Calu3 (cell line): Measurements from ENCODE around the gene TLN1. TPM values are rescaled to one million over a fixed set of nuclear protein-coding genes. Genes with fewer than 3 reads are reported as not detected.

ENCODE experiments used
- BruUV-seq: library from RNA; stranded (reverse); fragments of 400-500 nt; replicated peaks from 2 replicates; lab custom pipeline; 2021; lab: Mats Ljungman, UMichigan
- CTCF ChIA-PET: fragments of 300-600 bp; sonication (Branson Sonifier 250); formaldehyde crosslinking; loops from one replicate; lab custom pipeline; 2022; ENCODE audit warnings: antibody characterized with exemption; lab: Charles Lee
- DNase-seq: peaks from one replicate; pipeline ENCODE4 v3.0.0; 2022
- H3K27ac Mint-ChIP-seq: one replicate; pipeline ENCODE4 v1.8.0; 2022; ENCODE audit warnings: mixed read lengths; ENCODE audit not compliant: unreplicated experiment
- H3K27me3 Mint-ChIP-seq: one replicate; pipeline ENCODE4 v1.8.0; 2022; ENCODE audit warnings: mixed read lengths; ENCODE audit not compliant: unreplicated experiment
- H3K36me3 Mint-ChIP-seq: one replicate; pipeline ENCODE4 v1.8.0; 2022; ENCODE audit warnings: mild to moderate bottlenecking, moderate library complexity, mixed read lengths; ENCODE audit not compliant: insufficient read depth, unreplicated experiment
- H3K4me1 Mint-ChIP-seq: one replicate; pipeline ENCODE4 v1.8.0; 2022; ENCODE audit warnings: mild to moderate bottlenecking, low read depth, mixed read lengths; ENCODE audit not compliant: unreplicated experiment
- H3K4me3 Mint-ChIP-seq: one replicate; pipeline ENCODE4 v1.8.0; 2022; ENCODE audit warnings: mild to moderate bottlenecking, low read depth, moderate library complexity, mixed read lengths; ENCODE audit not compliant: unreplicated experiment
- H3K9me3 Mint-ChIP-seq: one replicate; pipeline ENCODE4 v1.8.0; 2022; ENCODE audit warnings: low read depth, mixed read lengths; ENCODE audit not compliant: unreplicated experiment
- intact Hi-C: fragments of 100-400 bp; cut with micrococcal nuclease; formaldehyde crosslinking; loops from one replicate; pipeline ENCODE4 v1.10.0; 2022; ENCODE audit not compliant: unreplicated experiment
- total RNA-seq: library from RNA; stranded (reverse); gene quantifications from 2 replicates; pipeline ENCODE4 v1.2.3, GENCODE V29; 2022
- TF ChIP-seq, protein P1 (sequence below): fragments of 200-600 bp; IDR thresholded peaks from one replicate; pipeline ENCODE4 v1.8.0; 2022; ENCODE audit warnings: antibody characterized with exemption; ENCODE audit not compliant: unreplicated experiment

The TLN1 gene
- total RNA-seq, 1 experiment from 2014 or later: 98.7 TPM

DNA sequence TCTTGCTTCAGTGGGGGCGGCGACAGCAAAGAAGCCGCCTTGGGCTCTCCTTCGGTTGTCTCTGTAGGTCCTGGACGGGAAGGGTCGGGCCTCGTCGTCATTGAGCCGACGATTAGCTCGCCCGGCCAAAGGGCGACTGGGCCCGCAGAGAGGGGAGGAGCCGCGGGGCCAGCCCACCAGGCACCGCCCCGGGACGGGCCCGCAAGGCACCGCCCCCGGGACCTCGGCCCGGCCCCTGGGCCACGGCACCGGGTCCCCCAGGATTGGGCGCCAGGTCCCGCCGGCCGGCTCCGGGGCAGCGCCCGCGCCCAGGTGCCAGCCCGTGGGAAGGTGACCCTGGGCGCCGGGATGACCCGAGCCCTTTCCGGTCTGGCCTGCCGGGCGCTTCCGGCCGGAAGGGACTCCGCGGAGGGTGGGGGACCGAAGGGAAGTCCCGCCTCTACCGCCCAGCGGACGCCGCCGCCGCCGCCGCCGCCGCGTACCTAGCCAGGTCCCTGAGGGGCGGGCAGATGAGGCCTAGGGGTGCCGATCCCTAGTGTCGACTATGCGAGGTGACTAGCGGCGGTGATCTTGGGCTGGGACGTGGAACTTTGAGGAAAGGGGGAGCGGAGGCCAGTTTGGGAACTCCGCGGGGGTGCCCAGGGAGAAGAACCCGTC lies 17.0 kb upstream of the TLN1 start, which contains the start of the genes GBA2 and RGP1:
Gene GBA2 (minus strand): TSS at position 371 of the 657 bp plus-strand sequence. CDS start 524 bp downstream, outside the sequence.
Gene RGP1 (plus strand): TSS at position 430 of the 657 bp plus-strand sequence. CDS start 469 bp downstream, outside the sequence.
- TF ChIP-seq, protein P1, sequence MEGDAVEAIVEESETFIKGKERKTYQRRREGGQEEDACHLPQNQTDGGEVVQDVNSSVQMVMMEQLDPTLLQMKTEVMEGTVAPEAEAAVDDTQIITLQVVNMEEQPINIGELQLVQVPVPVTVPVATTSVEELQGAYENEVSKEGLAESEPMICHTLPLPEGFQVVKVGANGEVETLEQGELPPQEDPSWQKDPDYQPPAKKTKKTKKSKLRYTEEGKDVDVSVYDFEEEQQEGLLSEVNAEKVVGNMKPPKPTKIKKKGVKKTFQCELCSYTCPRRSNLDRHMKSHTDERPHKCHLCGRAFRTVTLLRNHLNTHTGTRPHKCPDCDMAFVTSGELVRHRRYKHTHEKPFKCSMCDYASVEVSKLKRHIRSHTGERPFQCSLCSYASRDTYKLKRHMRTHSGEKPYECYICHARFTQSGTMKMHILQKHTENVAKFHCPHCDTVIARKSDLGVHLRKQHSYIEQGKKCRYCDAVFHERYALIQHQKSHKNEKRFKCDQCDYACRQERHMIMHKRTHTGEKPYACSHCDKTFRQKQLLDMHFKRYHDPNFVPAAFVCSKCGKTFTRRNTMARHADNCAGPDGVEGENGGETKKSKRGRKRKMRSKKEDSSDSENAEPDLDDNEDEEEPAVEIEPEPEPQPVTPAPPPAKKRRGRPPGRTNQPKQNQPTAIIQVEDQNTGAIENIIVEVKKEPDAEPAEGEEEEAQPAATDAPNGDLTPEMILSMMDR: no peak
- peaks cover 48% of the 10 kb centered on the region for H3K36me3 Mint-ChIP-seq
- intact Hi-C loops: no loop called here
- peak; percentile 81 for DNase-seq
- H3K27ac Mint-ChIP-seq: peak within 1 kb of the TSS; percentile 52
- no peaks in the 10 kb centered on the region for H3K27me3 Mint-ChIP-seq
- H3K4me1 Mint-ChIP-seq: peaks cover 20% of the 10 kb centered on the region
- CTCF ChIA-PET: interaction anchor here (0.6 to 1.8 kb wide), 5 partner anchors 11 to 761 kb away, joined by 3 to 5 read pairs (median 3); partner anchors contain the start of genes CREB3, HINT2 and TLN1
- peak within 1 kb of the TSS; percentile 78 for H3K4me3 Mint-ChIP-seq
- no peaks in the 10 kb centered on the region for H3K9me3 Mint-ChIP-seq
- no TSS peak for BruUV-seq

DNA sequence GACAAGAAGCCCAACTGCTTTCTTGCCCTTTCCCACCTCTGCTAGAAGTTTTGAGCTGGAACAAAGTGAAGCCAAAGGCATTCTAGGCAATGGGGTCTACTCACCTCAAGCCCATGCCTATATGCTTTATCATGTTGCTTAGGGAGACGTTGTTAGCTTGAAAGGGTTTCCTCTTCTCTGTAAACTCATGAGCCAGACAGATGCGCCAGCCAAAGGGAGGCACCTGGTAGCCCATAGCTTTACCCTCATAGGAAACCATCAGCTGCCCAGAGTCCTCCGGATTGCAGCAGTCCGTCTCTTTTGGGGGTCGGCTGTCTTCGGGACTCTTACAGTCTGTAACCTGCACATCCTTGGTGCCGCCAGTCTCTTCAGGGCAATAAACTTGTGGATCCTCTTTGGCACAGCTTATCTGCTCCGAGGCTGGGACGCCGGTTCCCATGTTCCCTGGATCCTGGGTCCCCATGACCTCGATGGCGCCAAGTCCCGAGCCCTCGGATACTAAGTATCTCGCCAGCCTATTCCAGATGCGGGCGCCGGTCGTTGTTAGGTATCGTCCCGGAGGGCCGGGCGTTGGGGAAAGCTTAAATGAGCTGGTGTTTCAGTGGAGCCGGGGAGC lies 16.4 kb upstream of the TLN1 start:
- H3K27ac Mint-ChIP-seq: no peak overlapping the region
- BruUV-seq: no TSS peak
- no peak for DNase-seq
- H3K4me1 Mint-ChIP-seq: peaks cover 20% of the 10 kb centered on the region
- TF ChIP-seq, protein P1: no peak
- CTCF ChIA-PET: interaction anchor here (0.6 to 1.8 kb wide), 4 partner anchors 16 to 760 kb away, joined by 3 to 5 read pairs (median 4); partner anchors contain the start of genes CREB3, HINT2 and TLN1
- intact Hi-C loops: no loop called here
- H3K9me3 Mint-ChIP-seq: no peaks in the 10 kb centered on the region
- H3K36me3 Mint-ChIP-seq: peaks cover 48% of the 10 kb centered on the region
- no peaks in the 10 kb centered on the region for H3K27me3 Mint-ChIP-seq
- peak overlapping the region; percentile 78 for H3K4me3 Mint-ChIP-seq

DNA sequence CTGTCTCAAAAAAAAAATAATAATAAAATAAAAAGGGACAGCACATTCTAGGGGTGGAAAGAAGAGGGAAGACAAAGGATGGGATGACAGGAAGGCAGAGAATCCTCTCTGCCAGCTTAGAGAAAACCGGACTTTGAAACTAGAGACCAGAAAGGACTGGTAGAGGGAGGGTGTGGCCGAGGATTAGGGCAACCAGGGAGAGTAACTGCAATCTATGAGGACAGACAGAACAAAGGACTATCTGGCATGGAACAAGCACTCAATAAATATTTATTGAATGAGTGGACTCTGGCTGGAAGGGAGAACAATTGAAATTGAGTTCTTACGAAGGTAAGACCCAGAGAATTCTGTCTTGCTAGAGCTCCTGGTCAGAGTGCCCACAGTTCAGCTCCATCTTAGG lies 14.6 kb upstream of the TLN1 start:
- intact Hi-C loops: no loop called here
- Mint-ChIP-seq H3K4me1 (peaks cover 20% of the 10 kb centered on the region), H3K36me3 (peaks cover 48% of the 10 kb centered on the region)

DNA sequence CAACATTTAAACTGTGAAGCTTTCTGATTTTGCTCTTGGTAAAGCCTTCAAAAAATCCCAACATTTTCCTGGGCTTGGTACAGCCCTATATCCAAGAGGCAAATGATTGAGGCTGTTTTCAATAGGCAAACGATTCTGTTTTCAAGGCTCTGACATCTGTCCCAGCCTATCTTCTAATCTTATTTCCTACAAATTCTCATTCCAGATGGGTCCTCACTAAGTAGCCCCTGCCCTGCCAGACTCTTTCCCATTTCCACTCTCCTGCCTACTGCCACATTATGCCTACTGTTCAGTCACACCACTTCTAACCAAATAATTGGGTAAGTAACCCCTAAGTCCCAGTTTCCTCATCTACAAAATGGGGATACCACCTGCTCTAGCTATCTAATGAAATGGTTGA lies 13.6 kb upstream of the TLN1 start:
- TF ChIP-seq, protein P1: no peak
- H3K4me1 Mint-ChIP-seq: peaks cover 20% of the 10 kb centered on the region
- H3K4me3 Mint-ChIP-seq: peak overlapping the region; percentile 78
- no peaks in the 10 kb centered on the region for H3K27me3 Mint-ChIP-seq
- peak overlapping the region; percentile 25 for H3K27ac Mint-ChIP-seq
- BruUV-seq: no TSS peak
- CTCF ChIA-PET: no interaction called here
- H3K36me3 Mint-ChIP-seq: peaks cover 48% of the 10 kb centered on the region
- DNase-seq: no peak
- intact Hi-C loops: no loop called here
- H3K9me3 Mint-ChIP-seq: no peaks in the 10 kb centered on the region

More for the DNA sequence above, 14.6 kb upstream of the TLN1 start:
- H3K9me3 Mint-ChIP-seq: no peaks in the 10 kb centered on the region
- DNase-seq: no peak
- BruUV-seq: no TSS peak
- CTCF ChIA-PET: interaction anchor here (0.9 to 1.0 kb wide), 3 partner anchors 10 to 50 kb away, joined by 3 to 4 read pairs (median 3); partner anchors contain the start of genes CREB3 and TLN1
- H3K4me3 Mint-ChIP-seq: peak overlapping the region; percentile 78
- H3K27me3 Mint-ChIP-seq: no peaks in the 10 kb centered on the region
- H3K27ac Mint-ChIP-seq: no peak overlapping the region
- TF ChIP-seq, protein P1: no peak
